ENCODE data around the gene THSD4. TPM values are rescaled to one million over a fixed set of nuclear protein-coding genes. Genes with fewer than 3 reads are reported as not detected.

THSD4 gene
- polyA plus RNA-seq, 1 donor from 2014 or later: 0.46 TPM

- Histone ChIP-seq H3K4me2 (ENCODE audit: low read length) (no peak overlapping the region), H3K9me2 (ENCODE audit: insufficient read depth, low read length) (no peaks in the 10 kb centered on the region), H3K27me3 (ENCODE audit: insufficient read depth, low read depth, low read length) (no peaks in the 10 kb centered on the region), H3K79me2 (replicated peaks; ENCODE audit: insufficient read depth, low read length) (no peaks in the 10 kb centered on the region), H3K27ac (ENCODE audit: low read length) (no peak overlapping the region), H3K36me3 (ENCODE audit: insufficient read depth, low read length) (no peaks in the 10 kb centered on the region), H4K20me1 (ENCODE audit: insufficient read depth) (no peaks in the 10 kb centered on the region), H3F3A (ENCODE audit: insufficient read depth, low read length, poor library complexity, severe bottlenecking) (peaks cover 3% of the 10 kb centered on the region), H3K9ac (ENCODE audit: low read length) (no peak overlapping the region), H2AFZ (ENCODE audit: low read depth, low read length) (no peak overlapping the region), H3K4me3 (ENCODE audit: low read length) (no peak overlapping the region), H3K9me3 (ENCODE audit: low read length) (no peaks in the 10 kb centered on the region)
- TF ChIP-seq REST (IDR thresholded peaks at IDR 0.05; ENCODE audit: borderline replicate concordance) (no peak), TAF1 (IDR thresholded peaks at IDR 0.05; ENCODE audit: low read depth) (no peak), POLR2AphosphoS5 (IDR thresholded peaks at IDR 0.05) (no peak), EP300 (conservative IDR thresholded peaks at IDR 0.05; ENCODE audit: poor library complexity, severe bottlenecking) (no peak), RAD21 (conservative IDR thresholded peaks at IDR 0.05) (no peak), EZH2 (IDR thresholded peaks at IDR 0.05; ENCODE audit: borderline replicate concordance, insufficient read depth, low read length, poor library complexity, severe bottlenecking) (no peak), MXI1 (conservative IDR thresholded peaks at IDR 0.05; ENCODE audit: poor library complexity, severe bottlenecking) (no peak), SMC3 (conservative IDR thresholded peaks at IDR 0.05; ENCODE audit: poor library complexity) (no peak), CTCF (IDR thresholded peaks at IDR 0.05; ENCODE audit: poor library complexity, severe bottlenecking) (no peak)
Measured at GRCh38 chr15:71180986-71181853, 65.9 kb downstream of the THSD4 start.

GRCh38 chr15:71182522-71182921 lies 67.3 kb downstream of the THSD4 start:
- no peak overlapping the region for H3K4me3 ChIP-seq (ENCODE audit: low read length)
- no peaks in the 10 kb centered on the region for H3K9me2 ChIP-seq (ENCODE audit: insufficient read depth, low read length)
- TF ChIP-seq EP300 (conservative IDR thresholded peaks at IDR 0.05; ENCODE audit: poor library complexity, severe bottlenecking) (no peak), EZH2 (IDR thresholded peaks at IDR 0.05; ENCODE audit: borderline replicate concordance, insufficient read depth, low read length, poor library complexity, severe bottlenecking) (no peak), MXI1 (conservative IDR thresholded peaks at IDR 0.05; ENCODE audit: poor library complexity, severe bottlenecking) (no peak), CTCF (IDR thresholded peaks at IDR 0.05; ENCODE audit: poor library complexity, severe bottlenecking) (no peak), TAF1 (IDR thresholded peaks at IDR 0.05; ENCODE audit: low read depth) (no peak), REST (IDR thresholded peaks at IDR 0.05; ENCODE audit: borderline replicate concordance) (no peak), SMC3 (conservative IDR thresholded peaks at IDR 0.05; ENCODE audit: poor library complexity) (no peak), POLR2AphosphoS5 (IDR thresholded peaks at IDR 0.05) (no peak), RAD21 (conservative IDR thresholded peaks at IDR 0.05) (no peak)
- H3K9me3 ChIP-seq (ENCODE audit: low read length): no peaks in the 10 kb centered on the region
- no peaks in the 10 kb centered on the region for H3K36me3 ChIP-seq (ENCODE audit: insufficient read depth, low read length)
- no peak overlapping the region for H2AFZ ChIP-seq (ENCODE audit: low read depth, low read length)
- peaks cover 6% of the 10 kb centered on the region for H3F3A ChIP-seq (ENCODE audit: insufficient read depth, low read length, poor library complexity, severe bottlenecking)
- no peak overlapping the region for H3K27ac ChIP-seq (ENCODE audit: low read length)
- H3K4me2 ChIP-seq (ENCODE audit: low read length): no peak overlapping the region
- no peak overlapping the region for H3K9ac ChIP-seq (ENCODE audit: low read length)
- no peaks in the 10 kb centered on the region for H3K27me3 ChIP-seq (ENCODE audit: insufficient read depth, low read depth, low read length)
- H4K20me1 ChIP-seq (ENCODE audit: insufficient read depth): no peaks in the 10 kb centered on the region
- H3K79me2 ChIP-seq (replicated peaks; ENCODE audit: insufficient read depth, low read length): no peaks in the 10 kb centered on the region

Data from neural cell (in vitro differentiated cells).